ENCODE data around the gene POLR2L.

The POLR2L gene

DNA sequence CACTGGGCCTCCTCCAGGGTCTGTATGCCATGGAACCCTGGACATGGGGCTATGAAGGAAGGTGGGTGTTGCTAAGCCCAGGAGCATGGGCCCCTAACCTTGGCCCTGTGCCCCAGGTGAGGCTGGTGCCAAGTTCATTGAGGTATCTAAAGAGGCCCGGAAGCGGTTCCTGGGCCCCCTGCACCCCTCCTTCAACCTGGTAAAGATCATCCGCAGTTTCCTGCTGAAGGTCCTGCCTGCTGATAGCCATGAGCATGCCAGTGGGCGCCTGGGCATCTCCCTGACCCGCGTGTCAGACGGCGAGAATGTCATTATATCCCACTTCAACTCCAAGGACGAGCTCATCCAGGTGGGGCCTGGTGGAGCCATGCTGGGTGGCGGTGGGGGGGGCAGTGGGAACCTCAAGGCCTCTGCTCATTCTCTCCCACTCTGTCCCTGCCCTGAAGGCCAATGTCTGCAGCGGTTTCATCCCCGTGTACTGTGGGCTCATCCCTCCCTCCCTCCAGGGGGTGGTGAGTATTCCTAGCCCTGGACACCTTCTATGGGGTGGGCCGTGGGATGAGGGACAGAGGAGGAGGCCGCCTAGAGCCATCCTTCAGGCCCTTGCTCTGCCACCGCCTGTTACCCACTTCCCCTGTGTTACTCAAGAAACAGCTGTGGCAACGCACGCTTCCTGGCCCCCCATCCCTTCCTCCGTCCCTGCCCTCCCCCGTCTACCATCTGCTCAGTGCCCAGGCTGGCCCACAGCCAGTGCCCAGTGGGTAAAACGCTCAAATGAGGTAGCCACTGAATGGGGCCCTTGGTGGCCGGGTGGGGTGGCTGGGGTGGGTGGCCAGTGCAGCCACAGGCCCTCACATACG lies 20.6 kb downstream of the POLR2L start:
- no peak for DNase-seq (ENCODE audit: low spot score)
- in situ Hi-C loops (cut with MboI; ENCODE audit: low pct_unique_long_range_greater_than_20kb, low sequenced_read_pairs, unreplicated experiment), result no loop called here
- TF ChIP-seq, protein P1, sequence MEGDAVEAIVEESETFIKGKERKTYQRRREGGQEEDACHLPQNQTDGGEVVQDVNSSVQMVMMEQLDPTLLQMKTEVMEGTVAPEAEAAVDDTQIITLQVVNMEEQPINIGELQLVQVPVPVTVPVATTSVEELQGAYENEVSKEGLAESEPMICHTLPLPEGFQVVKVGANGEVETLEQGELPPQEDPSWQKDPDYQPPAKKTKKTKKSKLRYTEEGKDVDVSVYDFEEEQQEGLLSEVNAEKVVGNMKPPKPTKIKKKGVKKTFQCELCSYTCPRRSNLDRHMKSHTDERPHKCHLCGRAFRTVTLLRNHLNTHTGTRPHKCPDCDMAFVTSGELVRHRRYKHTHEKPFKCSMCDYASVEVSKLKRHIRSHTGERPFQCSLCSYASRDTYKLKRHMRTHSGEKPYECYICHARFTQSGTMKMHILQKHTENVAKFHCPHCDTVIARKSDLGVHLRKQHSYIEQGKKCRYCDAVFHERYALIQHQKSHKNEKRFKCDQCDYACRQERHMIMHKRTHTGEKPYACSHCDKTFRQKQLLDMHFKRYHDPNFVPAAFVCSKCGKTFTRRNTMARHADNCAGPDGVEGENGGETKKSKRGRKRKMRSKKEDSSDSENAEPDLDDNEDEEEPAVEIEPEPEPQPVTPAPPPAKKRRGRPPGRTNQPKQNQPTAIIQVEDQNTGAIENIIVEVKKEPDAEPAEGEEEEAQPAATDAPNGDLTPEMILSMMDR (IDR thresholded peaks at IDR 0.05; ENCODE audit: extremely low read depth, insufficient read depth, missing control alignments), result no peak

DNA sequence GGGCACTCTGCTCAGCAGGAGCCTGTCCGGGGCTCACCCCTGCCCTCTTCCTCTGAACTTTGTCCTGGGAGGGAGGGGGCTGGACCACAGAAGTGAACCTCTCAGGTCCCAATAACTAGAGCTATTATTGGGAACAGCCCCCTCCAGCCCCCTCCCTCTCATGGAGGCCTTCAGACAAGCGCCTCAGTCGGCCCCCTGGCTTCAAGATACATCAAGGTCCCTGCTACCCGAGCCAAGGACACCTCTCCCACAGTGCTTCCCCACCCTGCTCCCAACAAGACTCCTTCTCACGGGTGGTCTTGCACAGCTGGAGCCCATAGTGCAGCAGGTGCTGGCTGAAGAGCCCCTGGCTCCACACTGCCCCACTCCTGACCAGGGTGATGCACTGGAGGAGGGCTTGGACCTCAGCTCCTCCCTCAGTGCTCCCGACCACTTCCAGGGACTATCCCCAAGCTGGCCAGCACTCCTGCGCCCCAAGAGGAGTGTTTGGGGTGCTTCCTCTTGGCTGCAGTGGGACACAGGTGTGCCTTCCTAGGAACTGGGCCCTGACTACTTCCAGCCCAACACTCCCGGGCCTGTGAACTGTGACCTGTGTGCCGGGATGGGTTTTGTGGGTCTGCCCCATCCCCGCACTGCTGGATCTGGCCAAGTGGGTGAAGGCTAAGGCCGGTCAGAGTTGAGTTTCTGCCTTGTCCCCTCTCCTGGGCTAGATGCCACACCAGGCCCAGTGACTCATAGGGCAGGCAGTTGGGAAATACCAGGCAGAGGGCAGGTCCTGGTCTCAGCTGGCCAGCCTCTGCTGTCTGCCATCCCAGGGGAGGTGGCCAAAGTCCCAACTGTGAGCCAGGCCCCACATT lies 21.4 kb downstream of the POLR2L start:
- TF ChIP-seq, protein P1 (IDR thresholded peaks at IDR 0.05; ENCODE audit: extremely low read depth, insufficient read depth, missing control alignments), result no peak
- DNase-seq (ENCODE audit: low spot score), result no peak
- in situ Hi-C loops (cut with MboI; ENCODE audit: low pct_unique_long_range_greater_than_20kb, low sequenced_read_pairs, unreplicated experiment), result no loop called here

DNA sequence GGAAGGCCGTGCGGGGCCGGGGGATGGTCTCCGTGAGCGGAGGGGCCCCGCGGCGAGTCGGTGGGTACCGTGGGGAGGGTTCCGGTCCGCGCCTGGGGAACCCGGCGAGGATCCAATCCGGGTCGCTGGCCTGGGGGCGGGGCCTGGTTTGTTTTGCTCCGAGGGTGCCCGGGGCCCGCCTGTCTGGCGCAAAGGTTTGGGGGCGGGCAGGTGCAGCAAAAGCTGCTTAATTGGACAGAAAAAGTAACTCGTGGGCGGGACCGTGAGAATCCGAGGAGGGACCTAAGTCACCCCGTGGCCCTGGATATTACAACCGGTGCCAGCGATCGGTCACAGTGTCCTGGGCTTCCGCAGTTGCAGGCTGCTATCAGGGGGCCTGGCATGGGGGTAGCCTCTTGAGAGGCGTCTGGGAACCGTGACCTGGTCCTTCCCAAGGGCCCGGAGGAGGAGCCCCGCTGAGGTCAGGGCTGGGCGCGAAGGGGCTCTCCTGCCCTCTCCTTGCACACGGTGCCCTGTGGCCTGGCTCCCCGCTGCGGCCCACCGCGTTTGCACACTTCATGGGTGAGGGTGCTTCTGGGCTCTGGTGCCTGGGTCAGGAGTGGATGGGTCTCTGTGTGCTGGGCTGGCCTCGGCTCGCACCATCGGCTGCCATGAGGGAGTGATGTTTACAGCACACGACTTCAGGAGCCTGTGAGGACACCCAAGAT lies 22.2 kb downstream of the POLR2L start:
- in situ Hi-C loops (cut with MboI; ENCODE audit: low pct_unique_long_range_greater_than_20kb, low sequenced_read_pairs, unreplicated experiment), result no loop called here
- TF ChIP-seq, protein P1 (IDR thresholded peaks at IDR 0.05; ENCODE audit: extremely low read depth, insufficient read depth, missing control alignments), result no peak
- DNase-seq (ENCODE audit: low spot score), result peak; percentile 94

DNA sequence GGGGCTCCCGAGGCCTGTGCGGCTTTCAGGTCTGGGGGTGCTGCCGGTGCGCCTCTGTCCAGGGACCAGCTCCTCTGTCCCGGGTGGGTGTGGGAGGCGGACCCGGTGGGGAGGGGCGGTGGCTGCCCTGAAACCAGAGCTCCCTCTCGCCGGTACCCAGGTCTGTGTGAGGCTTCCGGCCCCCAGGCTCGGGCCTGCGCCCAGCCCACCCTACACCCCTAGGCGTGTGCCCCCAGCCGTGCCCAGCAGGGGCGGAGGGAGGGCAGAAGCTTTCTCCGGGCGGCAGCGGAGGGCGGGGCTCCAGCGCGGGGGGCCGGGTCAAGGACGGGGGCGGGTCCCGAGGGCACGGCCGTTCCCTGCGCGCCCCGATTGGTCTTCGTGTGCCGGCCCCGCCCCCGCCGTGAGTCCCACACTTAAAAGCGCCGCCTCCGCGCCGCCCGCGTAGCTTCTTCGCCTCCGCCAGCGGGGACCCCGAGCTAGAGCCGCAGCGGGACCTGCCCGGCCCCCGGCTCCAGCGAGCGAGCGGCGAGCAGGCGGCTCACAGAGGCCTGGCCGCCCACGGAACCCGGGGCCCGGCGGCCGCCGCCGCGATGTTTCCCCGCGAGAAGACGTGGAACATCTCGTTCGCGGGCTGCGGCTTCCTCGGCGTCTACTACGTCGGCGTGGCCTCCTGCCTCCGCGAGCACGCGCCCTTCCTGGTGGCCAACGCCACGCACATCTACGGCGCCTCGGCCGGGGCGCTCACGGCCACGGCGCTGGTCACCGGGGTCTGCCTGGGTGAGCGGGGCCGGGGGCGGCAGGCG lies 23.0 kb downstream of the POLR2L start:
- DNase-seq (ENCODE audit: low spot score), result peak; percentile 97
- TF ChIP-seq, protein P1 (IDR thresholded peaks at IDR 0.05; ENCODE audit: extremely low read depth, insufficient read depth, missing control alignments), result no peak
- in situ Hi-C loops (cut with MboI; ENCODE audit: low pct_unique_long_range_greater_than_20kb, low sequenced_read_pairs, unreplicated experiment), result no loop called here

DNA sequence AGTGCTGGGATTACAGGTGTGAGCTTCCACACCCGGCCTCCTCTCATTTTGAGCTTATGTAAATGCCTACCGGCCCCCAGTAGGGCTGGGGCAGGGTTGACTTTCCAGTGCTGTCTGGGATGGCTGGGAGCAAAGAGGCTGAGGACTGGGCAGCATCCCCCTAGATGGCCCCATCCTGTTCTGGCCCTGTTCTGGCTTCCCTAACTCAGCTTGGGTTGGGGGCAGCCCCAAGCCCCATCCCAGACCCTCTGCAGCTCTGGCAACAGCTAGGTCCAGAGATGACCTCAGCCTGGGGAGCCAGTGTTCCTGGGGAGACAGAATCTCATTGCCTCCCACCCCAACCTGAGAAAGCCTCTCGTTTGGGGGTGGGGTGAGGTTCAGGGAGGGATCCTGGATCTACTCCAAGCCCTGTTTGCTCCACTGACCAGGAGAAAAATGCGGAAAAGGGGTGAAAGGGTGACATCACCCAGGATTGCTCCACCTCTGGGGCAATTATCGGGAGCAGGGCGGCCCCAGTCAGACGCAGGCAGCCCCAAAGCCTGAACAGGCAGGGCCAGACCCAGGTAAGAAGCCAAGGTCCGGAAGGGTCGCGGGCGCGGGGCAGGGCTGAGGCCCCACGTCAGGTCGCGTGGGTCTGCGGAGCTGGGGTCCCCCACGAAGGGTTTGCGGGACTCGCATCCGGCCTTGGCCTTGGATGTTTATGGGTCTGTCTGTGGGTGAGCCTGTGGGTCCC lies 23.8 kb downstream of the POLR2L start, which contains the start of gene PNPLA2:
TSS of gene PNPLA2 (plus strand) at position 519 of the 733 bp plus-strand sequence. CDS start 805 bp downstream, outside the sequence.
- in situ Hi-C loops (cut with MboI; ENCODE audit: low pct_unique_long_range_greater_than_20kb, low sequenced_read_pairs, unreplicated experiment), result no loop called here
- TF ChIP-seq, protein P1 (IDR thresholded peaks at IDR 0.05; ENCODE audit: extremely low read depth, insufficient read depth, missing control alignments), result no peak
- DNase-seq (ENCODE audit: low spot score), result no peak

Data from GM13977 (cell line).